Measurements from ENCODE around the gene CD99.

GRCh38 chrX:2654436-2655340 lies 36.4 kb upstream of the CD99 start:
- TF ChIP-seq EZH2 (IDR thresholded peaks at IDR 0.05; ENCODE audit: borderline replicate concordance, insufficient read depth, low read depth, low read length, poor library complexity, severe bottlenecking) (no peak), CTCF (IDR thresholded peaks at IDR 0.05) (no peak)

Data from B cell (primary cell).